HL-60 (cell line): ENCODE measurements around the gene MAP4K2.

Experiments used
- DNase-seq, 2 experiments: peaks; one replicate each; pipeline ENCODE4 v3.0.0-alpha.2; 2010 to 2020; ENCODE audit warnings: low read depth in 1 of 2, low spot score in 1 of 2
- H3K27ac ChIP-seq: fragments of 250-450 bp; sonication (Bioruptor Pico); replicated peaks from 2 replicates; pipeline ENCODE4 v1.5.1; 2020; ENCODE audit warnings: mild to moderate bottlenecking, moderate library complexity
- H3K27me3 ChIP-seq: fragments of 250-450 bp; sonication (Bioruptor Pico); 2 replicates; pipeline ENCODE4 v1.5.1; 2021; ENCODE audit warnings: mild to moderate bottlenecking, moderate library complexity; ENCODE audit not compliant: insufficient read depth, poor library complexity, severe bottlenecking
- H3K4me3 ChIP-seq: replicated peaks from 2 replicates; pipeline ENCODE4 v1.5.1; 2011; ENCODE audit warnings: mild to moderate bottlenecking, control low read depth, low read length; ENCODE audit not compliant: insufficient read depth
- GABPA ChIP-seq: IDR thresholded peaks from 2 replicates; pipeline ENCODE4 v1.6.1; 2012; ENCODE audit warnings: low read depth
- POLR2AphosphoS5 ChIP-seq: IDR thresholded peaks from 2 replicates; pipeline ENCODE4 v1.6.1; 2012; ENCODE audit warnings: low read depth
- REST ChIP-seq: IDR thresholded peaks from 2 replicates; pipeline ENCODE4 v1.6.1; 2012; ENCODE audit warnings: low read depth; ENCODE audit not compliant: insufficient replicate concordance
- SPI1 ChIP-seq: IDR thresholded peaks from 2 replicates; pipeline ENCODE4 v1.6.1; 2012; ENCODE audit warnings: low read depth, mild to moderate bottlenecking, borderline replicate concordance
- TF ChIP-seq, protein P1 (sequence below): IDR thresholded peaks from one replicate; pipeline ENCODE4 v1.5.1; 2011; ENCODE audit warnings: low read length, control low read depth, inconsistent platforms; ENCODE audit not compliant: insufficient read depth

MAP4K2 gene

DNA sequence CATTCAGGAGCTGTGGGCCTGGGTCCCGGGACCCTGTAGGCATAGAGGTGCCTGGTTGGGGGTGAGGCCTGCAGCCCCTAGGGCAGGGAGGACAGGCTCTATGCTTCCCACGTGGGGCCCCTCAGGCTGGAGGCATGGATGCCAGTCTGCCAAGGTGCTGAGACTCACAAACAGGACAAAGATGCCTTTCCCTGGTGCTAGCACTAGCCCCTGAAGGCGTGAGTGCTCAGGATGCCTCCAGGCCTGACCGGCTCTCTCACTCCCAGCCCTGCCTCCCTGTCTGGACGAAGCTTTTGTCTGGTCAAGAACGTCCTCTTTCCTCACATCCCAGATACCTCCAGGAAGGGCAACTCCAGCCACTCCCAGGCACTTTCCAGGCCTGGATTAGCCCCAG is 39.3 kb upstream of the MAP4K2 start:
- TF ChIP-seq SPI1 (no peak), REST (no peak), POLR2AphosphoS5 (no peak)
- TF ChIP-seq, protein P1, sequence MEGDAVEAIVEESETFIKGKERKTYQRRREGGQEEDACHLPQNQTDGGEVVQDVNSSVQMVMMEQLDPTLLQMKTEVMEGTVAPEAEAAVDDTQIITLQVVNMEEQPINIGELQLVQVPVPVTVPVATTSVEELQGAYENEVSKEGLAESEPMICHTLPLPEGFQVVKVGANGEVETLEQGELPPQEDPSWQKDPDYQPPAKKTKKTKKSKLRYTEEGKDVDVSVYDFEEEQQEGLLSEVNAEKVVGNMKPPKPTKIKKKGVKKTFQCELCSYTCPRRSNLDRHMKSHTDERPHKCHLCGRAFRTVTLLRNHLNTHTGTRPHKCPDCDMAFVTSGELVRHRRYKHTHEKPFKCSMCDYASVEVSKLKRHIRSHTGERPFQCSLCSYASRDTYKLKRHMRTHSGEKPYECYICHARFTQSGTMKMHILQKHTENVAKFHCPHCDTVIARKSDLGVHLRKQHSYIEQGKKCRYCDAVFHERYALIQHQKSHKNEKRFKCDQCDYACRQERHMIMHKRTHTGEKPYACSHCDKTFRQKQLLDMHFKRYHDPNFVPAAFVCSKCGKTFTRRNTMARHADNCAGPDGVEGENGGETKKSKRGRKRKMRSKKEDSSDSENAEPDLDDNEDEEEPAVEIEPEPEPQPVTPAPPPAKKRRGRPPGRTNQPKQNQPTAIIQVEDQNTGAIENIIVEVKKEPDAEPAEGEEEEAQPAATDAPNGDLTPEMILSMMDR: no peak
- no peak overlapping the region for H3K27ac ChIP-seq
- H3K27me3 ChIP-seq: no peaks in the 10 kb centered on the region

DNA sequence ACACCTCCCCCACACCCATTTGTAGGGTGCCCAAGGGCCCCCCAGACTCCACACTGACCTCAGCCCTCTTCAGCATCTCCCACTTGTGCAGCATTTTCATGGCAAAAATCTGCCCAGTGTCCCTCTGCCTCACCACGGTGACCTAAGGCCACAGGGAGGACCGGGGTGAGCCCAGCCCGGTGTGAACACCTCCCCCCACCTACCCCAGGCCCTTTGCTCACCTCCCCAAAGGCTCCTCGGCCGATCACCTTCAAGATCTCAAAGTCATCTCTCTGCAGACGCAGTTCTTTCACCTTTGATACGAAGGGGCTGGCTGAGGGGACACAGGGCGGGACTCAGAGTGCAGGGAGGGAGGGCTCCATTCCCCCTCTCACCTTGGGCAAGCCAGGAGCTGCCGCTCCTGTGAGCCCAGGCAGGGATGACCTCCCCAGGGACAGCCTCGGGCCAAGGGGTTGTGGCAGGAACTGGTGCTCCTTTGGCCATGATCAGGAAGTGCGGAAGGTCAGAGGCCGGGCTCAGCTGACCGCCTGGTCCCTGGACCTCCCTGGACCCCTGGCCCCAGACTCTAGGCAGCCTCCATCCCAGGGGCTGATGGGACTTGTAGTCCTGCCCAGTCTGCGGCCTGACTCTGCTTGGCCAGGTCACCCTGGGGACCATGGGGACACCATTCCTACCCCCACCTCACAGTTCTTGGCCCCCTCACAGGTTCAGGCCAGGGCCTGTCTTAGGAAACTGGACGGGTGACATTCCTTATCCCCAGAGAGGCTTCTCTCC is 38.8 kb upstream of the MAP4K2 start:
- H3K27ac ChIP-seq: no peak overlapping the region
- no peaks in the 10 kb centered on the region for H3K27me3 ChIP-seq
- TF ChIP-seq GABPA: no peak
- no peak for TF ChIP-seq REST
- TF ChIP-seq SPI1: no peak
- TF ChIP-seq, protein P1: no peak
- no peak for TF ChIP-seq POLR2AphosphoS5
- H3K4me3 ChIP-seq: no peak overlapping the region
- DNase-seq: no peak

More for the DNA sequence above, 39.3 kb upstream of the MAP4K2 start:
- no peak overlapping the region for H3K4me3 ChIP-seq
- DNase-seq: no peak

DNA sequence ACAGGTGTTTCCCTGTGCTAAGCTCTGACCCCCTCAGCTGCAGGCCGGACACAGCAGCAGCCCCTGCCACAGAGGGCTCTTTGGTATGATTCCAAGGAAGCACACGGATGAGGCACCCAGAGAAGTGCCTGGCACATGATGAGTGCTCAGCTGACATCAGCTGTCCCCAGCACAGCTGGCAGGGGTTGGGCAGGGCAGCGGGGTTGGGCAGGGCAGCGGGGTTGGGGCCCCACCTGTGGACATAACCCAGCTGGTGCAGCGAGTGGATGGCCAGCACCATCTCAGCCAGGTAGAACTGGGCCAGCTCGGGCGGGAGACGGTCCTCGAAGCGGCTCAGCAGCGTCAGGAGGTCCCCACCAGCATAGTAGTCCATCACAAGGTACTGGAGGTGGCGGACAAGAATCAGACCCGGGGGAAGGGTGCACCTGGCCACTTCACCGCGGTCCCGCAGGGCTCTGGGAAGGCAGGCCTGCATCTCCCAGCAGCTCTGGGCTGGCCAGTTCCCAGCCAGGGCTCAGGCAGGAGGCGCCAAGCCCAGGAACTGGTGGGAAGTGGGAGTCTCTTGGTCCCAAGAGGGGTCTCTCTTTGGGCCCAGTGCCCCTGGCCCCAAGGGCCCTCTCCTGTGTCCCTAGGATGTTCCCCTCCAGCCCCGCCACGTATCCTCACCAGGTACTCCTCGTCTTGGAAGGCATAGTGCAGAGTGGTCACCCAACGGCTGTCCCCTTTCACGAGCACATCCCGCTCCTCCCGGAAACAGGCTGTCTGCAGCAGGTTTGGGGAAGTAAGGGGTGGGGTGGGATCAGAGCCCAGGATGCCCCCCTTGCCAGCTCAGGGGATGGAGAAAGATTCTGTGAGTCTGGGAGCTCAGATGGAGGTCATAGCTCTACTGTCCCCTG is 37.1 kb upstream of the MAP4K2 start:
- H3K4me3 ChIP-seq: no peak overlapping the region
- H3K27ac ChIP-seq: no peak overlapping the region
- no peak for DNase-seq
- TF ChIP-seq, protein P1: no peak
- no peak for TF ChIP-seq REST
- TF ChIP-seq SPI1: no peak
- TF ChIP-seq GABPA: no peak
- TF ChIP-seq POLR2AphosphoS5: no peak
- H3K27me3 ChIP-seq: no peaks in the 10 kb centered on the region
